Measurements from ENCODE around the gene TAF3.
A peak's percentile ranks its signal among the peaks of the same experiment; 100 is the strongest.
"Not testable (repeated sequence)": the region's sequence is repeated elsewhere in the genome, so short reads cannot be mapped to it uniquely, and the experiment has no call there.

Gene TAF3

GRCh38 chr10:7818295-7819120, at the start of gene TAF3:
TAF3 (plus strand) TSS chr10:7818505; CDS start chr10:7818710, 205 bp downstream.
- no peak for FAIRE-seq

- no peak for FAIRE-seq
These were observed 44.2 kb upstream of the TAF3 start for GRCh38 chr10:7773845-7774801.

GRCh38 chr10:7776777-7777176, 41.5 kb upstream of the TAF3 start:
- FAIRE-seq = no peak

- not testable (repeated sequence) for FAIRE-seq
These were observed 36.1 kb upstream of the TAF3 start for GRCh38 chr10:7782194-7782593.

GRCh38 chr10:7786430-7786829, 31.9 kb upstream of the TAF3 start:
- no peak for FAIRE-seq

- no peak for FAIRE-seq
These were observed 31.0 kb upstream of the TAF3 start for GRCh38 chr10:7787150-7787856.

GRCh38 chr10:7787857-7788638, 30.3 kb upstream of the TAF3 start, which contains the start of the genes ATP5F1C and KIN:
ATP5F1C (plus strand) TSS chr10:7788177; CDS start chr10:7788208, 31 bp downstream.
KIN (minus strand) TSS chr10:7787993; CDS start chr10:7787933, 60 bp downstream.
- peak; percentile 90 for FAIRE-seq

- FAIRE-seq = no peak
These were observed 29.5 kb upstream of the TAF3 start for GRCh38 chr10:7788639-7789286.

GRCh38 chr10:7789390-7789789, 28.9 kb upstream of the TAF3 start:
- FAIRE-seq = no peak

GRCh38 chr10:7792541-7792940, 25.8 kb upstream of the TAF3 start:
- no peak for FAIRE-seq

GRCh38 chr10:7794251-7795026, 23.9 kb upstream of the TAF3 start:
- no peak for FAIRE-seq

GRCh38 chr10:7795605-7796004, 22.7 kb upstream of the TAF3 start:
- FAIRE-seq = no peak

- FAIRE-seq = no peak
These were observed 20.7 kb upstream of the TAF3 start for GRCh38 chr10:7797582-7797981.

- no peak for FAIRE-seq
These were observed 15.7 kb upstream of the TAF3 start for GRCh38 chr10:7802606-7803005.

- no peak for FAIRE-seq
These were observed 14.1 kb upstream of the TAF3 start for GRCh38 chr10:7804216-7804615.

- FAIRE-seq = no peak
These were observed 13.6 kb upstream of the TAF3 start for GRCh38 chr10:7804741-7805140.

GRCh38 chr10:7808686-7809267, 9.5 kb upstream of the TAF3 start:
- FAIRE-seq = no peak

GRCh38 chr10:7810443-7810842, 7.9 kb upstream of the TAF3 start:
- FAIRE-seq = no peak

GRCh38 chr10:7811000-7811399, 7.3 kb upstream of the TAF3 start:
- no peak for FAIRE-seq

- FAIRE-seq = not testable (repeated sequence)
These were observed 6.6 kb upstream of the TAF3 start for GRCh38 chr10:7811743-7812142.

All from endometrium (tissue), 2 donors.